BJ (cell line): Measurements from ENCODE around the gene PRDM11. TPM values are rescaled to one million over a fixed set of nuclear protein-coding genes. Genes with fewer than 3 reads are reported as not detected.

ENCODE experiments used
- CTCF ChIA-PET: fragments of 350-600 bp; formaldehyde crosslinking; extraction: SDS; loops from one replicate; lab custom pipeline; 2021; ENCODE audit warnings: antibody characterized with exemption, inconsistent platforms; lab: Yijun Ruan, JAX
- POLR2A ChIA-PET: fragments of 300-600 bp; sonication (Branson Sonifier 250); formaldehyde crosslinking; extraction: SDS; loops from one replicate; lab custom pipeline; 2021; ENCODE audit warnings: antibody characterized with exemption; lab: Charles Lee
- DNase-seq: peaks from one replicate; pipeline ENCODE4 v3.0.0-alpha.2; 2011; ENCODE audit warnings: low read depth
- H3K27me3 ChIP-seq: 2 replicates; pipeline ENCODE4 v1.6.0; 2011; ENCODE audit warnings: low read length; ENCODE audit not compliant: control insufficient read depth, insufficient read depth
- H3K36me3 ChIP-seq: 2 replicates; pipeline ENCODE4 v1.5.1; 2011; ENCODE audit warnings: low read length; ENCODE audit not compliant: control insufficient read depth, insufficient read depth
- H3K4me3 ChIP-seq: 2 replicates; pipeline ENCODE4 v1.5.1; 2011; ENCODE audit warnings: low read depth, mild to moderate bottlenecking, control low read depth, low read length
- CTCF ChIP-seq: IDR thresholded peaks from 2 replicates; pipeline ENCODE4 v1.5.1; 2011; ENCODE audit warnings: low read depth, mild to moderate bottlenecking, control low read depth, inconsistent platforms, low read length, moderate library complexity; ENCODE audit not compliant: insufficient read depth
- polyA plus RNA-seq: library from polyadenylated mRNA; depleted of rRNA; stranded (reverse); fragments of >200 nt; gene quantifications from 2 replicates; pipeline ENCODE4 v1.2.3, GENCODE V29; 2011

PRDM11 gene
- polyA plus RNA-seq, 1 experiment, result 5.8 TPM

- TF ChIP-seq CTCF, result no peak
- POLR2A ChIA-PET, result no interaction called here
- CTCF ChIA-PET, result interaction anchor here (0.9 kb wide), 1 partner anchor 12 kb away, joined by 3 read pairs; no protein-coding TSS in a partner anchor
Measured at GRCh38 chr11:45258982-45259530, 112.6 kb downstream of the PRDM11 start.

GRCh38 chr11:45259592-45259991 is 113.2 kb downstream of the PRDM11 start:
- Histone ChIP-seq H3K27me3 (no peaks in the 10 kb centered on the region), H3K36me3 (no peaks in the 10 kb centered on the region), H3K4me3 (no peak overlapping the region)
- ChIA-PET CTCF (interaction anchor here (0.9 kb wide), 1 partner anchor 13 kb away, joined by 3 read pairs; no protein-coding TSS in a partner anchor), POLR2A (no interaction called here)
- no peak for DNase-seq
- TF ChIP-seq CTCF, result no peak

More at GRCh38 chr11:45258982-45259530, 112.6 kb downstream of the PRDM11 start:
- no peak for DNase-seq
- no peaks in the 10 kb centered on the region for H3K36me3 ChIP-seq
- no peaks in the 10 kb centered on the region for H3K27me3 ChIP-seq
- no peak overlapping the region for H3K4me3 ChIP-seq

- TF ChIP-seq CTCF, result no peak
- POLR2A ChIA-PET, result no interaction called here
Measured at GRCh38 chr11:45260071-45260470, 113.6 kb downstream of the PRDM11 start.

GRCh38 chr11:45262900-45263299 is 116.5 kb downstream of the PRDM11 start:
- ChIA-PET POLR2A (no interaction called here), CTCF (interaction anchor here (0.6 kb wide), 1 partner anchor 88 kb away, joined by 3 read pairs; no protein-coding TSS in a partner anchor)
- TF ChIP-seq CTCF, result no peak

More at GRCh38 chr11:45260071-45260470, 113.6 kb downstream of the PRDM11 start:
- Histone ChIP-seq H3K27me3 (no peaks in the 10 kb centered on the region), H3K36me3 (no peaks in the 10 kb centered on the region), H3K4me3 (no peak overlapping the region)
- no peak for DNase-seq
- CTCF ChIA-PET, result no interaction called here

GRCh38 chr11:45263773-45264172 is 117.3 kb downstream of the PRDM11 start:
- DNase-seq, result no peak
- no peaks in the 10 kb centered on the region; the same call in 1 of the 2 replicates for H3K27me3 ChIP-seq
- H3K36me3 ChIP-seq, result no peaks in the 10 kb centered on the region
- H3K4me3 ChIP-seq, result no peak overlapping the region
- ChIA-PET POLR2A (no interaction called here), CTCF (interaction anchor here (1.0 to 1.1 kb wide), 2 partner anchors 11 to 153 kb away, joined by 5 read pairs; no protein-coding TSS in a partner anchor)
- no peak for TF ChIP-seq CTCF

More at GRCh38 chr11:45262900-45263299, 116.5 kb downstream of the PRDM11 start:
- DNase-seq, result no peak
- H3K36me3 ChIP-seq, result no peaks in the 10 kb centered on the region
- H3K4me3 ChIP-seq, result no peak overlapping the region
- H3K27me3 ChIP-seq, result no peaks in the 10 kb centered on the region; the same call in 1 of the 2 replicates
